22Rv1 (cell line): ENCODE measurements around the gene FGGY.

ENCODE experiments used
- ZFX ChIP-seq: fragments of 450-650 bp; IDR thresholded peaks from 2 replicates; pipeline ENCODE4 v1.6.1; 2017; ENCODE audit warnings: antibody characterized with exemption, borderline replicate concordance
- TF ChIP-seq, protein P1 (sequence below): fragments of 450-650 bp; IDR thresholded peaks from 2 replicates; pipeline ENCODE4 v1.5.1; 2017; ENCODE audit warnings: mild to moderate bottlenecking

DNA sequence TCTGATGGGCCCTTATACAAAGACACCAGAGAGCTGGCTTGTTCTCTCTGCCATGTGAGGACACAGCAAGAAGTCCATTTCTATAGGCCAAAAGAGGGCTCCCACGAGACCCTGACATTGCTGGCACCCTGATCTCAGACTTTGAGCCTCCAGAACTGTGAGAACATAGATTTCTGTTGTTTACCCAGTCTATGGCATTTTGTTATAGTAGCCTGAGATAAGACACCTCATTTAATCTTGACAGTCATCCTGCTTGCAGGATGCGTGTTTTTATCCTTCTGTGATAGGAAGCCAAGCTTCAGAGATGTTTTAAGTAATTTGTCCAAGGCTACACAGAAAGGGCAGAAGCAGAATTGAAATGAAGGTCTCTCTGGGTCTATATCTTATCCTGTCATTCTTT is 379.0 kb downstream of the FGGY start:
- TF ChIP-seq, protein P1, sequence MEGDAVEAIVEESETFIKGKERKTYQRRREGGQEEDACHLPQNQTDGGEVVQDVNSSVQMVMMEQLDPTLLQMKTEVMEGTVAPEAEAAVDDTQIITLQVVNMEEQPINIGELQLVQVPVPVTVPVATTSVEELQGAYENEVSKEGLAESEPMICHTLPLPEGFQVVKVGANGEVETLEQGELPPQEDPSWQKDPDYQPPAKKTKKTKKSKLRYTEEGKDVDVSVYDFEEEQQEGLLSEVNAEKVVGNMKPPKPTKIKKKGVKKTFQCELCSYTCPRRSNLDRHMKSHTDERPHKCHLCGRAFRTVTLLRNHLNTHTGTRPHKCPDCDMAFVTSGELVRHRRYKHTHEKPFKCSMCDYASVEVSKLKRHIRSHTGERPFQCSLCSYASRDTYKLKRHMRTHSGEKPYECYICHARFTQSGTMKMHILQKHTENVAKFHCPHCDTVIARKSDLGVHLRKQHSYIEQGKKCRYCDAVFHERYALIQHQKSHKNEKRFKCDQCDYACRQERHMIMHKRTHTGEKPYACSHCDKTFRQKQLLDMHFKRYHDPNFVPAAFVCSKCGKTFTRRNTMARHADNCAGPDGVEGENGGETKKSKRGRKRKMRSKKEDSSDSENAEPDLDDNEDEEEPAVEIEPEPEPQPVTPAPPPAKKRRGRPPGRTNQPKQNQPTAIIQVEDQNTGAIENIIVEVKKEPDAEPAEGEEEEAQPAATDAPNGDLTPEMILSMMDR = no peak
- no peak for TF ChIP-seq ZFX
